Upper lobe of left lung (tissue), 6 donors: ENCODE data around the gene IFIT1. TPM values are rescaled to one million over a fixed set of nuclear protein-coding genes. Genes with fewer than 3 reads are reported as not detected.

Source experiments
- ATAC-seq, 2 donors: fragments of 200-7000 bp; cut with Tn5 transposase; one replicate each; pipeline ENCODE4 v1.9.1; 2022; ENCODE audit warnings: mild to moderate bottlenecking in 2 of 2, moderate library complexity in 2 of 2; ENCODE audit not compliant: low FRiP score in 2 of 2
- DNase-seq, 2 donors: peaks; one replicate each; pipeline ENCODE4 v3.0.0-alpha.2; 2019 to 2020
- H3K27ac ChIP-seq, 4 donors: fragments of 200-600 bp; sonication (generic); one replicate each; pipeline ENCODE4 v1.5.1; 2016 to 2019
- H3K27me3 ChIP-seq, 4 donors: fragments of 200-600 bp; sonication (generic); one replicate each; pipeline ENCODE4 v1.5.1; 2017 to 2019
- H3K36me3 ChIP-seq, 4 donors: fragments of 200-600 bp; sonication (generic); one replicate each; pipeline ENCODE4 v1.5.1; 2016 to 2019
- H3K4me1 ChIP-seq, 4 donors: fragments of 200-600 bp; sonication (generic); one replicate each; pipeline ENCODE4 v1.5.1; 2018 to 2019
- H3K4me3 ChIP-seq, 4 donors: fragments of 200-600 bp; sonication (generic); one replicate each; pipeline ENCODE4 v1.5.1; 2017 to 2019; ENCODE audit warnings: mild to moderate bottlenecking in 2 of 4, moderate library complexity in 1 of 4
- H3K9me3 ChIP-seq, 4 donors: fragments of 200-600 bp; sonication (generic); one replicate each; pipeline ENCODE4 v1.5.1; 2018 to 2019
- CTCF ChIP-seq, 6 experiments: fragments of 450-650 bp in 4 of 6; fragments of 200-600 bp in 2 of 6; sonication (generic) in 2 of 6; IDR thresholded peaks; one replicate each; pipeline ENCODE4 v1.5.1; 2016 to 2019; ENCODE audit warnings: antibody characterized with exemption in 6 of 6
- EP300 ChIP-seq, 4 donors: sonication (generic); formaldehyde crosslinking; IDR thresholded peaks; one replicate each; pipeline ENCODE4 v1.5.1; 2017; ENCODE audit warnings: antibody characterized with exemption in 4 of 4, control low read depth in 2 of 4
- POLR2A ChIP-seq, 4 donors: fragments of 450-650 bp; IDR thresholded peaks; one replicate each; pipeline ENCODE4 v1.5.1; 2016 to 2017; ENCODE audit warnings: antibody characterized with exemption in 4 of 4, mild to moderate bottlenecking in 2 of 4
- POLR2AphosphoS5 ChIP-seq, 2 donors: sonication (generic); formaldehyde crosslinking; IDR thresholded peaks; one replicate each; pipeline ENCODE4 v1.5.1; 2017; ENCODE audit warnings: antibody characterized with exemption in 2 of 2
- WGBS, 2 donors: methylation state at CpG; one replicate each; pipeline ENCODE4 v1.1.5; 2017 to 2018; 5-methylcytosine and 5-hydroxymethylcytosine counted together
- total RNA-seq, 6 donors: library from RNA; depleted of rRNA in 4 of 6; stranded (reverse); fragments of >200 nt in 4 of 6; gene quantifications; one replicate each; pipeline versions ENCODE4 v1.1.0 to v1.2.1, GENCODE V29; 2016 to 2021
- donor health status: DM: no; HTN: no; CAD: no; lungs with moderate emphysema.
- donor health status: DM: no; HTN: yes; CAD: no; lungs with severe emphysema.

IFIT1 gene
- total RNA-seq, 6 donors from 2014 or later: 9.8 to 54.9 (median 18.1) TPM

GRCh38 chr10:89371987-89372386, 20.4 kb upstream of the IFIT1 start:
- DNase-seq: no peak
- Histone ChIP-seq H3K36me3 (no peaks in the 10 kb centered on the region), H3K4me1 (peaks cover 23 to 35% (median 31%) of the 10 kb centered on the region in 4 donors), H3K9me3 (no peaks in the 10 kb centered on the region), H3K4me3 (no peak overlapping the region), H3K27ac (no peak overlapping the region), H3K27me3 (no peaks in the 10 kb centered on the region)
- no peak for TF ChIP-seq EP300 (IDR thresholded peaks at IDR 0.05)
- TF ChIP-seq POLR2AphosphoS5 (IDR thresholded peaks at IDR 0.05): no peak
- TF ChIP-seq CTCF (IDR thresholded peaks at IDR 0.05): no peak
- TF ChIP-seq POLR2A (IDR thresholded peaks at IDR 0.05): no peak
- no peak for ATAC-seq
- WGBS, 2 donors: 83 to 85% methylated on average over 3 of the region's 3 CpGs

- H3K36me3 ChIP-seq: no peaks in the 10 kb centered on the region
- peak in 1 of 2 donors; percentile 90 for DNase-seq
- TF ChIP-seq POLR2A (IDR thresholded peaks at IDR 0.05) (peak in 1 of 4 donors; percentile 20), POLR2AphosphoS5 (IDR thresholded peaks at IDR 0.05) (peak; percentile 81 to 88), CTCF (IDR thresholded peaks at IDR 0.05) (peak in 2 of 6 experiments; percentile 6 to 10), EP300 (IDR thresholded peaks at IDR 0.05) (peak in 1 of 4 donors; percentile 82)
- H3K4me3 ChIP-seq: no peak overlapping the region
- WGBS, 2 donors: 17 to 22% methylated on average over 3 of the region's 3 CpGs
- H3K27me3 ChIP-seq: no peaks in the 10 kb centered on the region
- H3K27ac ChIP-seq: peak overlapping the region; percentile 72 to 86 (median 82)
- H3K4me1 ChIP-seq: peaks cover 20 to 27% (median 22%) of the 10 kb centered on the region in 4 donors
- peak; percentile 93 to 94 for ATAC-seq
- H3K9me3 ChIP-seq: no peaks in the 10 kb centered on the region
These were observed 18.3 kb upstream of the IFIT1 start for GRCh38 chr10:89373916-89374711.

GRCh38 chr10:89374713-89375141, 17.7 kb upstream of the IFIT1 start:
- no peak overlapping the region for H3K4me3 ChIP-seq
- H3K9me3 ChIP-seq: no peaks in the 10 kb centered on the region
- peak overlapping the region; percentile 72 to 86 (median 82) for H3K27ac ChIP-seq
- peaks cover 18 to 21% (median 19%) of the 10 kb centered on the region in 4 donors for H3K4me1 ChIP-seq
- no peaks in the 10 kb centered on the region for H3K36me3 ChIP-seq
- ATAC-seq (peak; percentile 7 to 12), DNase-seq (no peak)
- no peak for TF ChIP-seq EP300 (IDR thresholded peaks at IDR 0.05)
- no peak for TF ChIP-seq POLR2A (IDR thresholded peaks at IDR 0.05)
- no peak for TF ChIP-seq CTCF (IDR thresholded peaks at IDR 0.05)
- TF ChIP-seq POLR2AphosphoS5 (IDR thresholded peaks at IDR 0.05): no peak
- no peaks in the 10 kb centered on the region for H3K27me3 ChIP-seq

GRCh38 chr10:89377705-89378637, 14.5 kb upstream of the IFIT1 start, which contains the start of gene IFIT1B:
IFIT1B (plus strand) TSS chr10:89378056; CDS start chr10:89378136, 80 bp downstream.
- ATAC-seq (no peak), DNase-seq (no peak)
- Histone ChIP-seq H3K9me3 (no peaks in the 10 kb centered on the region), H3K4me3 (no peak within 1 kb of the TSS), H3K27ac (no peak within 1 kb of the TSS), H3K36me3 (no peaks in the 10 kb centered on the region), H3K4me1 (peaks cover 18 to 20% (median 19%) of the 10 kb centered on the region in 4 donors), H3K27me3 (no peaks in the 10 kb centered on the region)
- 84 to 86% methylated on average over 5 of the region's 5 CpGs for WGBS, 2 donors
- TF ChIP-seq POLR2AphosphoS5 (IDR thresholded peaks at IDR 0.05): no peak
- no peak for TF ChIP-seq EP300 (IDR thresholded peaks at IDR 0.05)
- no peak for TF ChIP-seq CTCF (IDR thresholded peaks at IDR 0.05)
- no peak for TF ChIP-seq POLR2A (IDR thresholded peaks at IDR 0.05)
